Mucosa of descending colon (tissue), 3 donors: ENCODE data around the gene SPAG8. TPM values are rescaled to one million over a fixed set of nuclear protein-coding genes. Genes with fewer than 3 reads are reported as not detected.
A peak's percentile ranks its signal among the peaks of the same experiment; 100 is the strongest.

Source experiments
- ATAC-seq: fragments of 200-7000 bp; cut with Tn5 transposase; one replicate; pipeline ENCODE4 v1.9.1; 2020; ENCODE audit warnings: mild to moderate bottlenecking, moderate library complexity
- DNase-seq, 3 donors: peaks; one replicate each; pipeline ENCODE4 v3.0.0-alpha.2; 2020
- H3K36me3 ChIP-seq: fragments of 200-600 bp; one replicate; pipeline ENCODE4 v1.8.0; 2021; ENCODE audit warnings: low read depth, mild to moderate bottlenecking
- H3K4me1 ChIP-seq: fragments of 200-600 bp; one replicate; pipeline ENCODE4 v1.8.0; 2021; ENCODE audit warnings: low read depth, mild to moderate bottlenecking
- H3K4me3 ChIP-seq: fragments of 200-600 bp; one replicate; pipeline ENCODE4 v1.8.0; 2021; ENCODE audit warnings: mild to moderate bottlenecking
- H3K9me3 ChIP-seq: fragments of 200-600 bp; one replicate; pipeline ENCODE4 v1.8.0; 2021; ENCODE audit warnings: mild to moderate bottlenecking
- intact Hi-C, 2 donors: fragments of 100-400 bp; cut with DNase I in 1 of 2; cut with micrococcal nuclease in 1 of 2; formaldehyde crosslinking; loops; one replicate each; pipeline versions ENCODE4 v1.11.0 to v1.11.1; 2022; cut with DNase I, micrococcal nuclease
- total RNA-seq, 3 donors: library from RNA; stranded (reverse); fragmentation: NEBNext Ultra II Directional in 2 of 3; extraction: Animal tissue kit (Norgen Biotek cat#: 25700) in 2 of 3; gene quantifications; one replicate each; pipeline versions ENCODE4 v1.2.1 to v1.2.4, GENCODE V29; 2021 to 2023
- TF ChIP-seq, protein P1 (sequence below): fragments of 200-600 bp; IDR thresholded peaks from one replicate; pipeline ENCODE4 v1.8.0; 2022; ENCODE audit warnings: antibody characterized with exemption, mild to moderate bottlenecking
- donor health status: DM: no; HTN: no; CAD: no; lungs with moderate emphysema.
- donor health status: DM: no; HTN: no; CAD: no.
- donor health status: DM: no; HTN: yes; CAD: no.

The SPAG8 gene
- total RNA-seq, 3 donors from 2014 or later = 0.84 to 2.5 (median 0.92) TPM

DNA sequence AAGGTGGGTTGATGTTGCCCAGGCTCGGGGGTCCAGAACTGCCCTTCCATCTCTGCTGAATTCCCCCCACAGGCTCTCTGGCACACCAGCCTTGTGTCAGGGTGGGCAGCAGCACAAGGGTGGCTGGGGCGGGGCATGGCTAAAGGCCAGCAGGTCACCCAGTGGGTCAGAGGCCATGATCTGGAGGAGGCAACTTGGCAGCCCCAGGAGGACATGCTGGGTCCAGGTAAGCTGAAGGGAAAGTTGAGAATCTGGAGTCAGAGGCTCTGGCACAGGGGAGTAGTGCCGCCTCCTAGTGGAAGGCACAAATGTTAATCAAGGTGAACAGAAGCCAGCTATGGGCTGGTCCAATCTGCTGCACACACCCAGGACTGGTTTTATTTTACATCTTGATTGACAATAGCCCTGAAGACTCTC lies 23.2 kb upstream of the SPAG8 start:
- TF ChIP-seq, protein P1, sequence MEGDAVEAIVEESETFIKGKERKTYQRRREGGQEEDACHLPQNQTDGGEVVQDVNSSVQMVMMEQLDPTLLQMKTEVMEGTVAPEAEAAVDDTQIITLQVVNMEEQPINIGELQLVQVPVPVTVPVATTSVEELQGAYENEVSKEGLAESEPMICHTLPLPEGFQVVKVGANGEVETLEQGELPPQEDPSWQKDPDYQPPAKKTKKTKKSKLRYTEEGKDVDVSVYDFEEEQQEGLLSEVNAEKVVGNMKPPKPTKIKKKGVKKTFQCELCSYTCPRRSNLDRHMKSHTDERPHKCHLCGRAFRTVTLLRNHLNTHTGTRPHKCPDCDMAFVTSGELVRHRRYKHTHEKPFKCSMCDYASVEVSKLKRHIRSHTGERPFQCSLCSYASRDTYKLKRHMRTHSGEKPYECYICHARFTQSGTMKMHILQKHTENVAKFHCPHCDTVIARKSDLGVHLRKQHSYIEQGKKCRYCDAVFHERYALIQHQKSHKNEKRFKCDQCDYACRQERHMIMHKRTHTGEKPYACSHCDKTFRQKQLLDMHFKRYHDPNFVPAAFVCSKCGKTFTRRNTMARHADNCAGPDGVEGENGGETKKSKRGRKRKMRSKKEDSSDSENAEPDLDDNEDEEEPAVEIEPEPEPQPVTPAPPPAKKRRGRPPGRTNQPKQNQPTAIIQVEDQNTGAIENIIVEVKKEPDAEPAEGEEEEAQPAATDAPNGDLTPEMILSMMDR = peak; percentile 25
- H3K4me3 ChIP-seq = no peak overlapping the region
- peak; percentile 76 for ATAC-seq
- intact Hi-C loops = loop anchor here in 1 of 2 donors (10.0 kb wide), 1 partner anchor 50 kb away; no protein-coding TSS in a partner anchor
- H3K9me3 ChIP-seq = no peaks in the 10 kb centered on the region
- H3K4me1 ChIP-seq = peaks cover 33% of the 10 kb centered on the region
- peak; percentile 62 to 68 (median 66) for DNase-seq
- no peaks in the 10 kb centered on the region for H3K36me3 ChIP-seq

DNA sequence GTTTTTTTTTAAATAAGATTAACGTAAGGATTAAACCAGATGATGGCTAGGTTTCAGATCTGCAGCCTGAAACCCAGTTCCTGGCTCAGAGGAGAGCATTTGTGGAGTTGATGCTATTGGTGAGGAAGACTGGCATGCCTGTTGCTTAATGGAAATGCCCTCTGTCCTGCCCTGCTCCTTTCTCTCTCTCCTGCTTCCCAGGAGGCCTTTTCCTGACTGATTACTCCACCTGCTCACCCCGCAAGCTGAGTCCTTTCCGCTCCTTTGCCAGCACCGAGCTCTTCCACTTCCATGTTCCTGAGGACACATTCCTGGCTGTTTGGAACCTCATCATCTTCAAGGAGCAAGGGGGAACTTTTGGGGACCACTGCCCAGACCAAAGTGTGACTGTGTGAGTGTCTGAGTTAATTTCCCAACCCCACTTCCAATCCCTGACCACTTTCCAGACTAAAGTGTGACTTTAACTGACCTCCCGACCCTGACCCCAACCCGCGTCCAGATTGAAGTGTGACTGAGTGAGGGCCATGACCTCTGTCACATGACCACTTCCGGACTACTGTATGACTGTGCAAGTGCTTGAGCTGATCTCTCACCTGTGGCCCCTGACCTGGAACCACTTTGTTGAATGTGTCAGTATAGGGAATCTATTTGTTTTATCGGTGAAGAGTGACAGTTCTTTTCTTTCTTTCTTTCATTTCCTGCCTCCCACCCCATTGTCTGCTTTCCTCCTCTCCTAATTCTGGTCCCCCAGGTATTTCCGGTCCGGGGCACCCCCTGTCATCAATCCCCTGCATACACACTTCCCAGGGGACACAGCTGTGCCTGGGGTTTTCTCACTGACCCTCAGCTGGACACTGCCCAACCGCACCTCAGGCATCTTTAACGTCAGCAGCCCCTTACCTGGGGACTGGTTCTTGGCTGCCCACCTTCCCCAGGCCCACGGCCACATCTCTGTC lies 22.5 kb upstream of the SPAG8 start:
- Histone ChIP-seq H3K9me3 (no peaks in the 10 kb centered on the region), H3K4me3 (no peak overlapping the region), H3K36me3 (no peaks in the 10 kb centered on the region), H3K4me1 (peaks cover 39% of the 10 kb centered on the region)
- no peak for ATAC-seq
- peak in 1 of 3 donors; percentile 17 for DNase-seq
- intact Hi-C loops = loop anchor here in 1 of 2 donors (10.0 kb wide), 1 partner anchor 50 kb away; no protein-coding TSS in a partner anchor
- TF ChIP-seq, protein P1 = no peak

DNA sequence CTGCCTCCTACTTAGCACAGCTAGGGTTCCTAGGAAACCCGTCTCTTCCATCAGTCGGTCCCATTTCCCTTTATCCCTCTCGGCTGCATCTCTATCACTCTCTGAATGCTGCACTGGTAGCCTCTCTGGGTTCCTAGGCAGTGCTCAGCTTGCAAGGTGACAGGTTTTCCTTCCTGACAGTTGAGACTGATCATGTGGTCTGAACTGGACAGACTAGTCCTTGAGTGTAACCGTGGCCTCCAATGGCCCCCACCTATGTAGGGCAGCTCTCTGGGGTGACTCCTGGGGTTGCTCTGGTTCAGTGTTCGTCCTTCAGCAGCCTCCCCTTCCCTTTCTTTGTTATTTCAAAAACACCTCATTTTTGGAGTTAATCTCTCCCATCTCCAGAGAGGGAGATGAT lies 20.8 kb upstream of the SPAG8 start:
- DNase-seq = peak in 1 of 3 donors; percentile 60
- TF ChIP-seq, protein P1 = no peak
- Histone ChIP-seq H3K36me3 (no peaks in the 10 kb centered on the region), H3K9me3 (no peaks in the 10 kb centered on the region), H3K4me3 (no peak overlapping the region), H3K4me1 (peaks cover 44% of the 10 kb centered on the region)
- intact Hi-C loops = loop anchor here in 1 of 2 donors (10.0 kb wide), 1 partner anchor 52 kb away; no protein-coding TSS in a partner anchor
- ATAC-seq = peak; percentile 7

DNA sequence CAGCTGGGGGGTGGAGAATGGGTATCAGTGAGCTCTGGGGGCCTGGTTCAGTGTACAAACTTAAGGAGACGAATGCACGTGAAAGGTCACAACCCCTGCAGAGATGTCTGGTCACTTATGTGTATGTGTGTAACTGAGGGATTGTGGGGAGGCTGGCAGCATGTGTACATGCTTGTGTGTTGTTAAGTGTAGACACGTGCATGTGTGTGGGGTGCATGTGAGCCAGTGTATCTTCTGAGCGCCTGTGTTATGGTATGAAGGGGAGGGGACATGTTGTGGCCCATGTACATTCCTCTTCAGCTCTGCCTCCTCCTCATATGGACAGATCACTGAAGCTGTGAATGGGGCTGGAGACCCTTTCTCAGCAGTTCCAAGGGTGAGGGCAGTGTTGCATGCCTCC lies 19.0 kb upstream of the SPAG8 start:
- peaks cover 40% of the 10 kb centered on the region for H3K4me1 ChIP-seq

DNA sequence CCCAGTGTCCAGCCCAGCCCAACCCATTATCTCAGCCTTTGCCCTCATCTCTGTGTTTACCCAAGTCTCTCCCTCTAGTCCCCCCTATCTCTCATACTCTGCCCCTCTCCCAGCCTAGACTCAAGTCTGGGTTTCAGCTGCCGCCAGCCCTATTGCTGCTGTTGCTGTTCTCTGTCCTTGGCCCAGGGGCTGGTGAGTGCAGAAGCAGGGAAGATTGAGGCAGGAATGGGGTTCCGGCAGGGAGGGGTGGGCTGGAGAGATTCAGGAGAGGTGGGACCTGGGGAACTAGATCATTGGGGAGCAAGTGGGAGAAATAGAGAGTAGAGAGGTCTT lies 17.7 kb upstream of the SPAG8 start:
- intact Hi-C loops = loop anchor here (5.0 to 10.0 kb wide), 2 partner anchors 53 to 55 kb away; no protein-coding TSS in a partner anchor
- Histone ChIP-seq H3K9me3 (no peaks in the 10 kb centered on the region), H3K4me3 (no peak overlapping the region), H3K4me1 (peaks cover 28% of the 10 kb centered on the region), H3K36me3 (no peaks in the 10 kb centered on the region)
- TF ChIP-seq, protein P1 = no peak
- DNase-seq (no peak), ATAC-seq (no peak)

More for the DNA sequence above, 19.0 kb upstream of the SPAG8 start:
- TF ChIP-seq, protein P1 = no peak
- intact Hi-C loops = loop anchor here in 1 of 2 donors (10.0 kb wide), 1 partner anchor 54 kb away; no protein-coding TSS in a partner anchor
- DNase-seq (no peak), ATAC-seq (no peak)
- H3K9me3 ChIP-seq = no peaks in the 10 kb centered on the region
- H3K36me3 ChIP-seq = no peaks in the 10 kb centered on the region
- H3K4me3 ChIP-seq = no peak overlapping the region
